H1 (cell line): Measurements from ENCODE around the gene TGM4. TPM values are rescaled to one million over a fixed set of nuclear protein-coding genes. Genes with fewer than 3 reads are reported as not detected.

ENCODE experiments used
- CTCF ChIA-PET: fragments of 300-600 bp; sonication (Branson Sonifier 250); formaldehyde crosslinking; loops from one replicate; lab custom pipeline; 2021; ENCODE audit not compliant: partially characterized antibody; lab: Charles Lee
- POLR2A ChIA-PET: fragments of 300-600 bp; sonication (Branson Sonifier 250); formaldehyde crosslinking; loops from one replicate; lab custom pipeline; 2021; ENCODE audit warnings: inconsistent platforms; ENCODE audit not compliant: partially characterized antibody; lab: Charles Lee
- DNase-seq, 2 experiments: peaks; one replicate each; pipeline versions ENCODE4 v3.0.0 to v3.0.0-alpha.2; 2010 to 2022; ENCODE audit warnings: low spot score in 2 of 2, low read depth in 1 of 2, mixed read lengths in 1 of 2
- FAIRE-seq: peaks from 2 replicates; lab custom pipeline; 2011; peaks lifted over from hg19 to GRCh38; lab: Jason Lieb, UNC
- H2AFZ ChIP-seq: 2 replicates; pipeline ENCODE4 v1.8.1; 2012; ENCODE audit warnings: low read length, inconsistent platforms
- H2AK5ac ChIP-seq: 2 replicates; pipeline ENCODE4 v1.6.1; 2013; ENCODE audit warnings: low read depth, low read length
- H2BK120ac ChIP-seq: replicated peaks from 2 replicates; pipeline ENCODE3; 2013; ENCODE audit warnings: low read depth, low read length, inconsistent platforms
- H2BK12ac ChIP-seq: 2 replicates; pipeline ENCODE4 v1.6.1; 2013; ENCODE audit warnings: low read depth, low read length
- H2BK15ac ChIP-seq: 2 replicates; pipeline ENCODE4 v1.6.1; 2013; ENCODE audit warnings: low read length
- H2BK20ac ChIP-seq: 2 replicates; pipeline ENCODE4 v1.6.1; 2013; ENCODE audit warnings: low read length
- H2BK5ac ChIP-seq: 2 replicates; pipeline ENCODE4 v1.6.1; 2013; ENCODE audit warnings: low read depth, low read length
- H3K14ac ChIP-seq: 2 replicates; pipeline ENCODE4 v1.6.1; 2013; ENCODE audit warnings: inconsistent platforms; ENCODE audit not compliant: insufficient read length
- H3K18ac ChIP-seq: 2 replicates; pipeline ENCODE4 v1.6.1; 2013; ENCODE audit warnings: low read length; ENCODE audit errors: extremely low read depth
- H3K23ac ChIP-seq: 2 replicates; pipeline ENCODE4 v1.6.1; 2013; ENCODE audit warnings: inconsistent platforms; ENCODE audit not compliant: insufficient read length
- H3K23me2 ChIP-seq: 2 replicates; pipeline ENCODE4 v1.6.1; 2013; ENCODE audit warnings: low read depth, low read length
- H3K27ac ChIP-seq: 2 replicates; pipeline ENCODE4 v1.6.1; 2011; ENCODE audit warnings: low read depth, low read length, inconsistent platforms
- H3K27me3 ChIP-seq, 4 experiments: replicated peaks in 1 of 4; 1 replicate in 1 of 4; 2 replicates in 3 of 4; pipeline versions ENCODE4 v1.6.1 to v1.8.1; 2011 to 2013; ENCODE audit warnings: low read length in 3 of 4, mild to moderate bottlenecking in 3 of 4, inconsistent platforms in 2 of 4, mixed read lengths in 2 of 4, moderate library complexity in 1 of 4; ENCODE audit not compliant: control insufficient read depth in 3 of 4, insufficient read depth in 3 of 4; ENCODE audit errors: extremely low read depth in 1 of 4
- H3K36me3 ChIP-seq, 4 experiments: 2 replicates each; pipeline versions ENCODE4 v1.6.1 to v1.8.1; 2011 to 2013; ENCODE audit warnings: mild to moderate bottlenecking in 4 of 4, low read length in 3 of 4, moderate library complexity in 2 of 4, control low read depth in 1 of 4, inconsistent platforms in 1 of 4; ENCODE audit not compliant: insufficient read depth in 4 of 4, control insufficient read depth in 2 of 4
- H3K4ac ChIP-seq: replicated peaks from 2 replicates; pipeline ENCODE3; 2013; ENCODE audit warnings: low read length, low read depth, mixed read lengths, inconsistent platforms; ENCODE audit not compliant: insufficient read length
- H3K4me1 ChIP-seq, 4 experiments: replicated peaks in 1 of 4; 1 replicate in 1 of 4; 2 replicates in 3 of 4; pipeline versions ENCODE4 v1.6.1 to v1.8.1; 2011 to 2013; ENCODE audit warnings: low read length in 3 of 4, inconsistent platforms in 2 of 4, mixed read lengths in 1 of 4; ENCODE audit not compliant: insufficient read depth in 4 of 4, control insufficient read depth in 3 of 4
- H3K4me2 ChIP-seq, 2 experiments: 2 replicates each; pipeline versions ENCODE4 v1.6.1 to v1.8.1; 2011 to 2013; ENCODE audit warnings: low read depth in 2 of 2, low read length in 2 of 2, control low read depth in 1 of 2, inconsistent platforms in 1 of 2, mild to moderate bottlenecking in 1 of 2; ENCODE audit not compliant: insufficient read depth in 1 of 2
- H3K4me3 ChIP-seq, 4 experiments: fragments of 200-600, 300-600 bp in 1 of 4; sonication (generic), shearing (Covaris generic), sonication (Bioruptor Twin) in 1 of 4; 2 replicates each; pipeline versions ENCODE4 v1.5.1 to v1.8.1; 2011 to 2016; ENCODE audit warnings: low read length in 4 of 4, low read depth in 3 of 4, control low read depth in 2 of 4, inconsistent platforms in 2 of 4, mild to moderate bottlenecking in 2 of 4, mixed read lengths in 1 of 4, moderate library complexity in 1 of 4; ENCODE audit not compliant: insufficient read depth in 2 of 4; ENCODE audit errors: extremely low read depth in 1 of 4
- H3K56ac ChIP-seq: replicated peaks from 2 replicates; pipeline ENCODE3; 2013; ENCODE audit warnings: low read depth, mild to moderate bottlenecking, mixed read lengths, low read length, inconsistent platforms; ENCODE audit not compliant: insufficient read length
- H3K79me1 ChIP-seq: 2 replicates; pipeline ENCODE4 v1.6.1; 2013; ENCODE audit warnings: low read depth, low read length, control low read depth
- H3K79me2 ChIP-seq, 2 experiments: 2 replicates each; pipeline versions ENCODE4 v1.6.1 to v1.8.1; 2012 to 2013; ENCODE audit warnings: low read length in 2 of 2, mild to moderate bottlenecking in 2 of 2, inconsistent platforms in 1 of 2; ENCODE audit not compliant: insufficient read depth in 2 of 2, control insufficient read depth in 1 of 2
- H3K9ac ChIP-seq, 4 experiments: replicated peaks in 1 of 4; 1 replicate in 1 of 4; 2 replicates in 3 of 4; pipeline versions ENCODE4 v1.6.1 to v1.8.1; 2011 to 2013; ENCODE audit warnings: low read depth in 3 of 4, low read length in 3 of 4, control low read depth in 2 of 4, mild to moderate bottlenecking in 2 of 4, moderate library complexity in 2 of 4, inconsistent platforms in 1 of 4; ENCODE audit errors: extremely low read depth in 1 of 4
- H3K9me3 ChIP-seq, 2 experiments: 2 replicates each; pipeline versions ENCODE4 v1.6.1 to v1.8.1; 2012 to 2013; ENCODE audit warnings: mild to moderate bottlenecking in 2 of 2, moderate library complexity in 2 of 2, control low read depth in 1 of 2, inconsistent platforms in 1 of 2, low read depth in 1 of 2, low read length in 1 of 2, mixed read lengths in 1 of 2; ENCODE audit not compliant: insufficient read depth in 2 of 2
- H4K20me1 ChIP-seq, 2 experiments: replicated peaks in 1 of 2; 2 replicates each; pipeline versions ENCODE3 to v1.8.1; 2011 to 2013; ENCODE audit warnings: inconsistent platforms in 2 of 2, low read length in 2 of 2, mild to moderate bottlenecking in 1 of 2; ENCODE audit not compliant: insufficient read depth in 2 of 2, control insufficient read depth in 1 of 2
- H4K5ac ChIP-seq: 2 replicates; pipeline ENCODE4 v1.6.1; 2013; ENCODE audit warnings: low read length, low read depth, mixed read lengths, inconsistent platforms; ENCODE audit not compliant: insufficient read length
- H4K8ac ChIP-seq: 2 replicates; pipeline ENCODE4 v1.8.0; 2013; ENCODE audit warnings: mild to moderate bottlenecking, moderate library complexity, low read length, inconsistent platforms; ENCODE audit not compliant: insufficient read depth; ENCODE audit errors: extremely low read depth
- H4K91ac ChIP-seq: replicated peaks from 2 replicates; pipeline ENCODE3; 2013; ENCODE audit warnings: low read length, mixed read lengths, inconsistent platforms; ENCODE audit not compliant: insufficient read length
- ASH2L ChIP-seq: fragments of 200-600, 300-600 bp; sonication (generic); IDR thresholded peaks from one replicate; pipeline ENCODE4 v1.7.1; 2017; ENCODE audit warnings: low read length
- CBX8 ChIP-seq: fragments of 300-800, 300-1000 bp; sonication (generic); IDR thresholded peaks from 2 replicates; pipeline ENCODE4 v1.7.1; 2016; ENCODE audit warnings: low read depth, low read length, borderline replicate concordance
- FOSL1 ChIP-seq: IDR thresholded peaks from 2 replicates; pipeline ENCODE4 v1.6.1; 2011; ENCODE audit warnings: mild to moderate bottlenecking, low read depth, low read length, moderate library complexity; ENCODE audit not compliant: insufficient read depth
- GTF2F1 ChIP-seq: IDR thresholded peaks from 2 replicates; pipeline ENCODE4 v1.6.1; 2012; ENCODE audit warnings: low read depth, low read length, improper control_type of control experiment, borderline replicate concordance
- JUND ChIP-seq: IDR thresholded peaks from 2 replicates; pipeline ENCODE4 v1.6.1; 2011; ENCODE audit warnings: mild to moderate bottlenecking, improper control_type of control experiment, low read length
- SP1 ChIP-seq: IDR thresholded peaks from 2 replicates; pipeline ENCODE4 v1.6.1; 2011; ENCODE audit warnings: low read depth, low read length
- TAF1 ChIP-seq: IDR thresholded peaks from 2 replicates; pipeline ENCODE4 v1.6.1; 2011; ENCODE audit warnings: mild to moderate bottlenecking, low read depth, low read length
- TCF12 ChIP-seq: IDR thresholded peaks from 2 replicates; pipeline ENCODE4 v1.6.1; 2011; ENCODE audit warnings: low read depth, mild to moderate bottlenecking, low read length
- WGBS, 2 experiments: shearing (Covaris generic) in 1 of 2; methylation state at CpG; one replicate each; pipeline versions ENCODE4 v1.1.6 to v1.1.7; 2013 to 2015; ENCODE audit warnings: low lambda C conversion rate in 2 of 2, mixed read lengths in 2 of 2, inconsistent platforms in 1 of 2, low coverage in 1 of 2, missing lambda C conversion rate in 1 of 2; ENCODE audit not compliant: insufficient replicate concordance in 2 of 2, insufficient coverage in 1 of 2, insufficient read length in 1 of 2; ENCODE audit errors: extremely low coverage in 1 of 2, missing lambda C conversion rate in 1 of 2; 5-methylcytosine and 5-hydroxymethylcytosine counted together
- polyA plus RNA-seq, 7 experiments: library from polyadenylated mRNA; depleted of rRNA in 3 of 7; stranded (reverse) in 5 of 7; unstranded in 2 of 7; fragments of >200 nt in 5 of 7; fragments of 200-250 nt in 2 of 7; gene quantifications; 1 replicate in 5 of 7; 2 replicates in 1 of 7; 4 replicates in 1 of 7; pipeline versions ENCODE4 v1.2.1 to v1.2.3, GENCODE V29; 2011 to 2013; ENCODE audit warnings: missing spikeins in 2 of 7, mixed read lengths in 2 of 7
- total RNA-seq: library from RNA; stranded (reverse); fragmentation: NEBNext Ultra II Directional; extraction: Animal tissue kit (Norgen Biotek cat#: 25700); gene quantifications from 2 replicates; pipeline ENCODE4 v1.2.1, GENCODE V29; 2021

TGM4 gene
- total and polyA plus RNA-seq, 2 of the 8 experiments (the other 6 are each of a cell fraction or from before 2014, with no cell fraction given): 0.02 TPM; not detected in 1

DNA sequence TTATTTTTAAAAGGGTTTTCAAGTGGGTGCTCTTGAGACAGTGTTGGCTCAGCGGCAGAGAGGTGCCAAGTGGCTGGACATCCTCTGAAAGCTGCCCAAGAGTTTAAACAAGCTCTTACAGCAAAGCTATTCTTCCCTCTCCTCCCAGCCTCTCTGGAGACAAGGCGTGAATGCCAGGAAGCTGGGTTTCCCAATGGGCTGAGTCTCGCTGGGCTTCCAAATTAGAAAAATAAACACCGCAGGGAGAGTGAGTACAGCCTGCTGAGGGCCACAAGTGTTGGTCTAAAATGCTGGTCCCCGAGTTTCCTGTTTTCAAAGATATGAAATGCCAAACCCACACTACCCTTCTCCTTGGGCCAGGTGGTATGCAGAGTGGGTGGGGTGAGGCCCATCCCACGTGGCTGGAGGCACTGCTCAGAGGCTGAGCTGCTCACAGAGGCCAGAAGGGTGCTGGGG is 65.2 kb downstream of the TGM4 start:
- H3K27ac ChIP-seq: no peak overlapping the region
- H2AK5ac ChIP-seq: no peak overlapping the region
- ChIA-PET CTCF (interaction anchor here (1.3 kb wide), 1 partner anchor 13 kb away, joined by 6 read pairs; no protein-coding TSS in a partner anchor), POLR2A (no interaction called here)
- H3K79me2 ChIP-seq: no peaks in the 10 kb centered on the region
- TF ChIP-seq ASH2L (no peak), SP1 (no peak), GTF2F1 (no peak), FOSL1 (no peak), TCF12 (no peak), TAF1 (no peak), CBX8 (no peak), JUND (no peak)
- FAIRE-seq: no peak
- H3K4me3 ChIP-seq: no peak overlapping the region
- H3K4me2 ChIP-seq: no peak overlapping the region
- DNase-seq: no peak
- no peaks in the 10 kb centered on the region for H3K4me1 ChIP-seq
- no peak overlapping the region for H3K56ac ChIP-seq
- H2AFZ ChIP-seq: no peak overlapping the region
- H2BK120ac ChIP-seq: no peak overlapping the region
- H3K23me2 ChIP-seq: no peaks in the 10 kb centered on the region
- no peak overlapping the region for H4K8ac ChIP-seq
- H3K36me3 ChIP-seq: peaks cover 0 to 38% (median 14%) of the 10 kb centered on the region in 4 experiments; a peak in 6 of 8 replicates
- no peak overlapping the region; the same call in 1 of the 2 replicates for H2BK5ac ChIP-seq
- no peak overlapping the region for H2BK15ac ChIP-seq
- no peak overlapping the region for H3K9ac ChIP-seq
- no peak overlapping the region for H4K91ac ChIP-seq
- H4K5ac ChIP-seq: no peak overlapping the region
- H3K18ac ChIP-seq: no peak overlapping the region
- H2BK20ac ChIP-seq: no peak overlapping the region
- no peaks in the 10 kb centered on the region for H3K27me3 ChIP-seq
- WGBS, 2 experiments: 93% methylated on average over 6 of the region's 6 CpGs; no CpG with 5 or more reads in 1 of the 2 experiments
- H3K4ac ChIP-seq: no peak overlapping the region
- H3K14ac ChIP-seq: no peak overlapping the region
- H3K9me3 ChIP-seq: no peaks in the 10 kb centered on the region
- peaks cover 0 to 2% of the 10 kb centered on the region in 2 experiments for H4K20me1 ChIP-seq
- H2BK12ac ChIP-seq: no peak overlapping the region
- H3K23ac ChIP-seq: no peak overlapping the region
- peaks cover 2% of the 10 kb centered on the region for H3K79me1 ChIP-seq
